Measurements from ENCODE around the gene INCA1. TPM values are rescaled to one million over a fixed set of nuclear protein-coding genes. Genes with fewer than 3 reads are reported as not detected.

Gene INCA1
- total and polyA plus RNA-seq, 2 donors (not counting 3 experiments of a cell fraction or from before 2014, with no cell fraction given) = 0.71 to 1.0 TPM

GRCh38 chr17:5033352-5034015, 36.2 kb upstream of the INCA1 start:
- no peak for DNase-seq (ENCODE audit: low read depth, low spot score)
- no peaks in the 10 kb centered on the region for H3K9me1 ChIP-seq (replicated peaks; ENCODE audit: control insufficient read depth, extremely low read depth, insufficient read depth, low read length)
- dilution Hi-C loops (cut with MboI; ENCODE audit: extremely low pct_ligation_motif_present, low sequenced_read_pairs) (no loop called here), intact Hi-C loops (cut with micrococcal nuclease) (no loop called here)
- CTCF ChIA-PET = interaction anchor here (6.5 kb wide), 1 partner anchor 28 kb away, joined by 72 read pairs; no protein-coding TSS in a partner anchor
- no peaks in the 10 kb centered on the region for H3K79me2 ChIP-seq (ENCODE audit: control insufficient read depth, insufficient read depth, low read length)
- no peaks in the 10 kb centered on the region for H3K9me3 ChIP-seq (replicated peaks; ENCODE audit: control insufficient read depth, insufficient read depth, low read length)
- peaks cover 2% of the 10 kb centered on the region in 2 experiments for H3K27me3 ChIP-seq (ENCODE audit: control insufficient read depth in 2 of 2, insufficient read depth in 2 of 2, low read length in 2 of 2)
- H2AFZ ChIP-seq (ENCODE audit: low read depth, low read length) = no peak overlapping the region
- H3K4me1 ChIP-seq (ENCODE audit: control insufficient read depth, extremely low read depth, insufficient read depth, low read length) = peaks cover 5% of the 10 kb centered on the region
- no peak overlapping the region for H3K4me3 ChIP-seq (replicated peaks in 1 of 3; ENCODE audit: insufficient read depth in 1 of 3, low read depth in 1 of 3, low read length in 3 of 3)
- TF ChIP-seq MAX (IDR thresholded peaks at IDR 0.05; ENCODE audit: insufficient read depth, insufficient read length) = no peak
- no peak for TF ChIP-seq CTCF (IDR thresholded peaks at IDR 0.05; ENCODE audit: extremely low read depth in 1 of 2, insufficient read depth in 1 of 2, low read depth in 1 of 2, low read length in 2 of 2)
- no peak for TF ChIP-seq GATA2 (IDR thresholded peaks at IDR 0.05; ENCODE audit: insufficient read depth, insufficient read length, low read depth, low read length)
- TF ChIP-seq JUN (IDR thresholded peaks at IDR 0.05; ENCODE audit: borderline replicate concordance, insufficient read depth, insufficient read length, low read depth) = no peak
- TF ChIP-seq POLR2AphosphoS5 (IDR thresholded peaks at IDR 0.05; ENCODE audit: insufficient read depth, low read depth, low read length) = no peak
- no peak for TF ChIP-seq EZH2 (IDR thresholded peaks at IDR 0.05; ENCODE audit: borderline replicate concordance, low read depth, low read length, severe bottlenecking)
- no peak for TF ChIP-seq FOS (IDR thresholded peaks at IDR 0.05; ENCODE audit: borderline replicate concordance, insufficient read depth, low read length)
- no peak for TF ChIP-seq MYC (IDR thresholded peaks at IDR 0.05; ENCODE audit: low read depth, low read length)
- no peak for TF ChIP-seq POLR2A (IDR thresholded peaks at IDR 0.05; ENCODE audit: low read depth, low read length)
- no TSS peak for BruUV-seq (replicated peaks)
- H3K4me2 ChIP-seq (ENCODE audit: insufficient read depth, low read length) = no peak overlapping the region
- no peaks in the 10 kb centered on the region for H3K36me3 ChIP-seq (ENCODE audit: control insufficient read depth in 2 of 2, extremely low read depth in 1 of 2, insufficient read depth in 2 of 2, low read length in 2 of 2)
- H4K20me1 ChIP-seq (replicated peaks; ENCODE audit: control insufficient read depth, extremely low read depth, insufficient read depth, low read length) = no peaks in the 10 kb centered on the region
- POLR2A ChIA-PET = no interaction called here
- FAIRE-seq = no peak
- no peak overlapping the region for H3K9ac ChIP-seq (replicated peaks; ENCODE audit: extremely low read depth, insufficient read depth, low read length)
- H3K27ac ChIP-seq (ENCODE audit: insufficient read depth, low read depth, low read length) = no peak overlapping the region
